ENCODE measurements around the gene ADGRG3.

The ADGRG3 gene

DNA sequence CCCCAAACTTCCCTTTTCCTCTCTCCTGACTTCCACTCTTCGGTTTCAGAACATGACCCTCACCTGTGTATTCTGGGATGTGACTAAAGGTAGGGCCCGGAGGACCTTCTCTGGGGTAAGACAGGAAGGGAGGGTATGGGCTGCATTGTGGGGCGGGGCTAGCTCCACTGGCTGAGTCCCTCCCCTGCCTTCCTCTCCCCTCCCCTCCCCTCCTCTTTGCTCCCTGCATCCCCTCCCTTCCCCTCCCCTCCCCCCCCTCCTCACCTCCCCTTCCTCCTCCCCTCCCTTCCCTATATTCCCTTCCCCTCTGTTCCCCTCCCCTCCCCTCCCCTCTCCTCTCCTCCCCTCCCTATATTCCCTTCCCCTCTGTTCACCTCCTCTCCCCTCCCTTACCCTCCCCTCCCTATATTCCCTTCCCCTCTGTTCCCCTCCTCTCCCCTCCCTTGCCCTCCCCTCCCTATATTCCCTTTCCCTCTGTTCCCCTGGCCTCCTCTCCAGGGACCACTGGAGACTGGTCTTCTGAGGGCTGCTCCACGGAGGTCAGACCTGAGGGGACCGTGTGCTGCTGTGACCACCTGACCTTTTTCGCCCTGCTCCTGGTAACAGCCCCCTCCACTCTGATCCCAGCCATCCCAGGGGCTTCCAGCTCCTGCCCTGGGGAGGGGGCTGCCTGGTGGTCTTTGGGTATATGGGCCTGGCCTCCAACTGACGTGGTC is 11.8 kb downstream of the ADGRG3 start:
- no peak for DNase-seq (ENCODE audit: low read depth in 2 of 2)

DNA sequence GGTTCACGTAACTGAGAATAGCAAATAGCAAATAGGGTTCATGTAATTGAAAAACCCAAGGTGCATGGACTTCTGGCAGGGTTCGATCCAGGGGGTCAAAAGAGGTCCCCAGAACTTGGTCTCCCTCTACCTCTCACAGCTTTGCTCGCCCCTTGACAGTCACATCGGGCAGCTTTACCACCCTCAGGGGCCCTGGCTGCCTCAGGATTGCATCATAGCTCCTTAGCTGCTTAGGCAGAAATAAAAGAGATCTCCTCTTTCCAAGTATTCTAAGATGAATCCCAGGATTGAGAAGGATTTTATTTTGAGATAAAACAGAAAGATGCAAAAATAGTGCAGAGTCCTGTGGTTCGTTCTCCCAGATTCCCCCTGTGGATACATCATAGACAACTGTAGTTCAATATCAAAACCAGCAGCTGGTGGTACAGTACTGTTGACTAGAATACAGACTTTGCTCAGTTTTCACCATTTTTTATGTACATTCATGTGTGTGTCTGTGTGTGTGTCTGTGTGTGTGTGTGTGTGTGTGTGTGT is 12.8 kb downstream of the ADGRG3 start:
- no peak for DNase-seq (ENCODE audit: low read depth in 2 of 2)

DNA sequence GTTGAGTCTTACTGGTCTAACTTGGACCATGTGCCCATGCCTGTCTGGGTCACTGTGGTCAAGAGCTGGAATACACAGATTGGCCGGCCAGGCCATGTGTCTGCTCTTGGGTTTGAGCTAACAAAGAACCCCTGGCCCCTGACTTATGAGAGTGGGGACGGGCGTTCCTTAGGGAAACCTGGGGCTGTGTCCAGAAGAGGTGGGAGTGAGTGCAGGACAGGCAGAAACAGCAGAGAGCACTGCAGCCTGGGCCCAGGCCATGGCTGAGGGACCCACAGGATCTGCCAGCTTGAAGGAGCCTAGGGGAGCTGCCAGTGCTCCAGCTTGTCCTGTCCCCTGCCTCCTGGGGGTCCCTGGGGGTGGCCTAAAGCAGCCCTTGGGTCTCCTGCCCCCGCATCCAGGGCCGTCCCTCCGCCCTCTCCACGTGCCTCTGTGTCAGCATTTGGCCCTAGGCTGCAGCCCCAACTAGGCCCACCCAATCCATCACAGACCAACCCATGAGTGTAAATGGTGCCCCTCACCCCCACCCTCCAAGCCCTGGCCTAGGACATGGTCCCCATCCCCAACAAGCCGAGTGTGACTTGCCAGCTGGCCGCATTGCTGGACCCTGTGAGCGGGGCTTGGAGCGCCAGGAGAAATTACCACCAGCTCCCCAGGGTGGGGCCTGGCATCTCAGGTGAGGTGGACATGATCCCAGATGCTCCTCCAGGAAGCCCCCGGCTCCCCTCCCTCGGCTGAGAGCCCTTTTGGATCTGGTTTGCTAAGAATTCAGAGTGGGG is 14.0 kb downstream of the ADGRG3 start:
- DNase-seq (ENCODE audit: low read depth in 2 of 2): no peak

DNA sequence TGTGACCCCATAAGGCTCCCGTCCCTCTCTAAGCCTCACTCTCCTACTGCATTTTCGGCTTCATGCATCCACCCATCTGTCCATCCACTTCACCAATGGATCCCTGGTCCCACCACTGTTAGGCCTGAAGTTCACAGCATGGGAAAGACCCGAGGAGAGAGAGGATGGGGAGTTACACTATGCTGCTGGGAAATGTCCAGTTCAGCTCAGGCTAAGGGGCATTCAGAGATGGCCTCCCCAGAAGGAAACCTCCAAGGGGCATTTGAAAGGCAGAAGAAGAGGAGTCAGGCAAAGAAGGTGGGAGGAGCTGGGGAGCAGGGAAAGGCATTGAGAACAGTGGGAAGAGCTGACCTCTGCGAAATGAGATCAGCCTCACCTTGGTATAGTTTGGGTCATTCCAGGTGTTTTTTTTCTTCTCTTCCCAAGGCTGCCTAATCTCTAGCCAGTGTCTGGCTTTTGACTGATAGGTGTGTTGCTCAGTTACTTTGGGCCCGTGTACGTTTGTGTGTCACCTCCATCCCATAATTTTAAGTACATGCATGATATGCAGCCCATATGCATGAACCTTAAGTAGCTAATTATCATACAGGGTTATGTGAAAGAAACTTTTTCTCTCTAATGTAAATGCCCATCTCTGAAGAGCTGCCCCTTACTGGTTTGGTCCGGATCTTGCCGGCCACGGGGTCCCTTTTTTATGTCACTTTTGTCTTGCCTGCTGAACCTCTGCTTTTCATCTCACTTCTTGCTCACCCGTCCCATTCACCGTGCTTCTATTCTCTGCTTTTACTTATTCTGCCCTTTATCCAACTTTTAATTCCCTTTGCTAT is 14.9 kb downstream of the ADGRG3 start:
- no peak for DNase-seq (ENCODE audit: low read depth in 2 of 2)

DNA sequence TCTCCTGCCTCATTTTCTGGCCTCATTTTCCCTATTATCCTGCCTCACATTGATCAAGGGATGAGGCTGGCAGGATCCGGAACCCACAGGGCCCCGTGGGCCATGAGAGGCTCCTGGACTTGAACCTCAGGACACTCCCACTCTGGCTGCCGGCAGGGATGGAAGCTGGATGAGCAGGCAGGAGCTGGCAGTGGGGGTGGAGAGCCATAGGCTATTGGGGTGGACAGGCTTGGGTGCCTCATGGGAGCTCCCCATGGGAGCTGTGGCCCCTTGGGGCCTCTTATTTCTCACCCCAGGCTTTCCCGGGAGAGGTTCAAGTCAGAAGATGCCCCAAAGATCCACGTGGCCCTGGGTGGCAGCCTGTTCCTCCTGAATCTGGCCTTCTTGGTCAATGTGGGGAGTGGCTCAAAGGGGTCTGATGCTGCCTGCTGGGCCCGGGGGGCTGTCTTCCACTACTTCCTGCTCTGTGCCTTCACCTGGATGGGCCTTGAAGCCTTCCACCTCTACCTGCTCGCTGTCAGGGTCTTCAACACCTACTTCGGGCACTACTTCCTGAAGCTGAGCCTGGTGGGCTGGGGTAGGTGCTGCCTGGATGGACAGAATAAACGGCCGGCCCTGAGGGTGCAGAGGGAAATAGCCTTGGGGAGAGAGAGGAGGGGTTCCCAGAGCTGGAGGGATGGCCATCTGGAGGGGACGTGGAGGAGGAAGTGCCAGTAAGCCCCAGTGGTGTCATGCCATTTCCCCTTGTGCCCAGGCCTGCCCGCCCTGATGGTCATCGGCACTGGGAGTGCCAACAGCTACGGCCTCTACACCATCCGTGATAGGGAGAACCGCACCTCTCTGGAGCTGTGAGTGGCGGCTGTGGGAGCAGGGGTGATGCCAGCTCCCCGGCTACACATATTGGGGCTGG is 15.8 kb downstream of the ADGRG3 start:
- no peak for DNase-seq (ENCODE audit: low read depth in 2 of 2)

DNA sequence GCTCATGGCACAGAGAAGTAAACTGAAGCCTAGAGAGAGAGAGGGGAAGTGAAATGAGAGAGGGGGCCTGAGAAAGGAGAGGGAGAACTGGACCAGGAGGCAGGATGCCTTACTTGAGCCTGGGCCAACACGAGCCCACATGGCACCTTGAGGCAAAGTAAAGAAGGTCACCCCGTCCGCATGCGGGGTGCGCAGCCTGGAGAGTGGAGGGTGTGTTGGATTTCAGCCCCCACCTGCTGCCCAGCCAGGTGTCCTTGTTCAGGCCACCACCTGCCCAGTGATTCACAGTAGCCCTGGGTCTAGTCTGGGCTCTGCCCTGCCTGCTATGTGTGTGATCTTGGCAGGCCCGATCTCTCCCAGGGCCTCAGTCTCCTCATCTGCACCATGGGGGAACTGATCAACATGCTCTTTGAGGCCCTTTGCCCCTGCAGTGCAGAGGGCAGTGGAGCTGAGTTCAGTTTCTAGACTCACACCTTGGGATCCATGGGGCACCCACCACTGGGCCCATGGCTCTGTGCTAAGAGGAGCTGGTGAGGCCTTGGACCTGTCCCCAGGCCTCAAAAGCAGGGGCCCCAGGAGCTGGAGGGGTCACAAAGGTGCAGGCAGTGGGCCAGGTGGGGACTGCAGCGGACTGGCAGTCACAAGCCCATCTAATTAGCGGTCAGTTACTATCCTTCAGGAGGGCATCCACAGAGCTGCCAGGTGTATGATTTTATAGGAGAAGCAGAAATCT is 16.7 kb downstream of the ADGRG3 start:
- no peak for DNase-seq (ENCODE audit: low read depth in 2 of 2)

DNA sequence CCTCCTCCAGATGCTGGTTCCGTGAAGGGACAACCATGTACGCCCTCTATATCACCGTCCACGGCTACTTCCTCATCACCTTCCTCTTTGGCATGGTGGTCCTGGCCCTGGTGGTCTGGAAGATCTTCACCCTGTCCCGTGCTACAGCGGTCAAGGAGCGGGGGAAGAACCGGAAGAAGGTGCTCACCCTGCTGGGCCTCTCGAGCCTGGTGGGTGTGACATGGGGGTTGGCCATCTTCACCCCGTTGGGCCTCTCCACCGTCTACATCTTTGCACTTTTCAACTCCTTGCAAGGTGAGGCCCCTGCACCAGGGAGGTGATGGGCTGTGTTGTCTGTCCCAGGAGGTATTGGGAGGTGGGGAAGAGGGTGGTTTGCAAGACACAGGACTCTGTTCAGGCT is 17.5 kb downstream of the ADGRG3 start:
- DNase-seq (ENCODE audit: low read depth in 2 of 2): no peak

DNA sequence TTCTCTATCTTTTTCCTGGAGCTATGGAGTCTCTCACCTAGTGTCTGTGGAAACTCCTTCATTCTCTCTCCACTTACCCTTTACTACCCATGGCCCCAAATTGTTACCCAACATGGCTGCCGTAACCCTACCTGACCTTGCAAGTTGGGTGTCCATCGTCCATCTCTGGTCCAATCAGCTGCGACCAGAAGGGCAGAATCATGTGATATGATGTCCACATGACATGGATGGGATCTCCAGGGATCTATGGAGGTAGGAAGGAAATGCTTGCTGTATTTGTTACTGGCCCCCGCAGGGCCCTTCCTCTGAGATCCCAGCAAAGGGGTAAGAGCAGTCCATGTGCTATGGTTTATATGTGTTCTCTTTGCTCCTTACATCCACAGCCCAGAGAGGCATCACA is 18.5 kb downstream of the ADGRG3 start:
- DNase-seq (ENCODE audit: low read depth in 2 of 2): no peak

DNA sequence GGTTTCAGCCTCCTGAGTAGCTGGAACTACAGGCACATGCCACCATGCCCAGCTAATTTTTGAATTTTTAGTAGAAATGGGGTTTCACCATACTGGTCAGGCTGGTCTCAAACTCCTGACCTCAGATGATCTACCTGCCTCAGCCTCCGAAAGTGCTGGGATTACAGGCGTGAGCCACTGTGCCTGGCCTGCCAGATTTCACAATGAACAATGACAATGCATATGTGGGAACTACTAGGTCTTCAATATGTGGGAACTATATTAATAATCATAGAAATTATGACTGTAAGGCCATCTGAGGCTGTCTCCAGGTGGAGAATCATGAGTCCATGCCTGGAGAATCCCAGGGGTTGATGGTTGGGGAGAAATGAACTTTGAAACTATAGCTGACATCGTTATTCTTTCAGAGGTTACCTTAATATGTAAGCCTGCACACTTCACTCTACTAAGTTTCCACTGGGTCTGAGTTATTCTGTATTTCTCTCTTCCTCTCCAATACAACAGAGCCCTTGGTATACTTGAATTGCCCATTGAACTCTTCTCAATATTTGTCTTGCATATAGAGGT is 19.3 kb downstream of the ADGRG3 start:
- DNase-seq (ENCODE audit: low read depth in 2 of 2): no peak

DNA sequence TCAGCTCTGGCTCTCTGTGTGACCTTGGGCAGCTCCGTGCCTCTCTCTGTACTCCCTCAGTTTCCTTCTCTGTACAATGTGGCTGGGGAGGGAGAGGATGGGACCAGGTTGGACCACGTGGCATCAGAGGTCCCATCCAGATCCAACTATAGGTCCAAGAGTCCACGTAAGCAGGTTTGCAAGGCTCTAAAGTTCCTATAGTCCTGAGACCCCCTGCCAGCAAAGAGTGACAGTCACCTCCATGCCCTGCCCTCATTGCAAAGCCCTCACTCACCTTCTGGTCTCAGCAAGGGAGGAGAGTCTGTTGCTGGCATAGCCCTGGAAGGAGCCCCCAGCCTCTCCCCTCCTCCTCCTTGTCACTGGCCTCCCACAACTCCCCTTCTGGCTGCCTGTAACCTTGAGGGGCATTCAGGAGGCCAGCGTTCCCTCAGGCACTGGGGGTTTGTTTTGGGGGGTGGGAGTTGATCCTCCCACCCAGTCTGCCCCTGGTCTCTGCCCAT is 20.4 kb downstream of the ADGRG3 start:
- no peak for DNase-seq (ENCODE audit: low read depth in 2 of 2)

DNA sequence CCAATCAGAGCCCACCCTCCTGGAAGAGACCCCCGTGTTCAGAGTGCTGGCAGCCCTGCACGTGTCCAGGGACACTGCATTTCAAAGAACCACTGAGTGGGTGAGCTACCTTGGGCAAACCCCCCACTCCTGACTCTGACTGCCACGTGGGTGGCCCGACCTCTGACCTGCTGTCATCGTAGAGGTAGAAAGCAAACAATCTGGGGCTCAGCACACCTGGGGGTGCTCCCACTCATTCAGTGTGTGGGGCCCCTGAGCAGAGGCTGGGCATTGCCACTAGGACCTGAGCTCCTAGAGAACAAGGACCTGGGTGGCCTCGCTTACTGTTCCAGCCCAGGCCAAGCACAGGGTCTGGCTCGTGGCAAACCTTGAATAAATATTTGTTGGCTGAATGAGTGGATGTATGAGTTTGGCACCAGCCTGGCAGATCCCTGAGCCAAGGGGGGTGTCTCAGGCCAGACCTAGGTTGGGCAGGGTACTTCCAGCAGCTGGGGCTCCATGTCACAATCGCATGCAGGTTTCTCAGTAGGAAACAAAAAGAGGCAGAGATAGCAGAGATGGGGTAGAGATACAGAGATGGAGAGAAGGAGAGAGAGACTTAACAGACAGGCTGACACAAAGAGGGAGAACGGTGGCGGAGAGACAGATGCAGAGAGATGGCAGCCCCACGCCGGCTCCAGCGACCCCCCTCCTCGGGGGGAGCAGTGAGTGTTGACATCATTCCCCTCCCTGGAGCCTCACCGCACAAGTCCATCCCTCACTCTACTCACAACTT is 21.1 kb downstream of the ADGRG3 start:
- DNase-seq (ENCODE audit: low read depth in 2 of 2): no peak

DNA sequence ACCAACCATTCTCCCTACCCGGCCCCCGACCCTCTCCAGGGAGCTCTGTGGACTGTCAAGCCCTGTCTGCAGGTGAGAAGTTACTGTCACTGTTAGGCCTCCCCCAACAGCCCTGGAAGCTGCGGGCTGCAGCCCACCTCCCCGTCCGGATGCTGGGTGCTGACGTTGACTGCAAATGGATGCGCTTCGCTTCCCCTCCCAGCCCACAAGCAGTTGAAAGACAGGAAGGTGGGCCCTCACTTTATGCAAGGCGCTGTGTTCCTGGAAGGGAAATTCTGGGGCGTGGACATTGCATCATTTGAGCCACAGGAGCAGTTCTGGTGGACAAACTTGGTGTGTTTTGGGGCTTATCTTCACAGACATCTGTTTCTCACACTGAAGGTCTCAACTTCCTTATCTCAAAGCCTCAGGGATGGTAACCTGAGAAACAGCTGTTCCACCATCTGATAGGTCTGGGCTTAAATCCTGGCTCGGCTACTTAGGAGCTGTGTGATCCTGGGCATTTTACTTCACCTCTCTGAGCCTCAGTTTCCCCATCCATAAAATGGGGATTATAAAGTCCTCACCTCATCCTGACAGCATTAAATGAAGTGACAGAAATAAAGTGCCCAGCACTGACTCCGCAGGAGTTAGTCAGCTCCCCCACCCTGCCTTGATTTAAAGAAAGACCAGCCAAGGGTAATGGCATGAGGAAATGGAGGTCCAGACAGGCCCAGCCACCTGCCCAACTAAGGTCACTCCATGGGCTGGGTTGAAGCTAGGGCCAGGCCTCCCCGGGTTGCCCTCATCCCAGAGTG is 21.9 kb downstream of the ADGRG3 start:
- peak in 1 of 2 donors; percentile 4 for DNase-seq (ENCODE audit: low read depth in 2 of 2)

DNA sequence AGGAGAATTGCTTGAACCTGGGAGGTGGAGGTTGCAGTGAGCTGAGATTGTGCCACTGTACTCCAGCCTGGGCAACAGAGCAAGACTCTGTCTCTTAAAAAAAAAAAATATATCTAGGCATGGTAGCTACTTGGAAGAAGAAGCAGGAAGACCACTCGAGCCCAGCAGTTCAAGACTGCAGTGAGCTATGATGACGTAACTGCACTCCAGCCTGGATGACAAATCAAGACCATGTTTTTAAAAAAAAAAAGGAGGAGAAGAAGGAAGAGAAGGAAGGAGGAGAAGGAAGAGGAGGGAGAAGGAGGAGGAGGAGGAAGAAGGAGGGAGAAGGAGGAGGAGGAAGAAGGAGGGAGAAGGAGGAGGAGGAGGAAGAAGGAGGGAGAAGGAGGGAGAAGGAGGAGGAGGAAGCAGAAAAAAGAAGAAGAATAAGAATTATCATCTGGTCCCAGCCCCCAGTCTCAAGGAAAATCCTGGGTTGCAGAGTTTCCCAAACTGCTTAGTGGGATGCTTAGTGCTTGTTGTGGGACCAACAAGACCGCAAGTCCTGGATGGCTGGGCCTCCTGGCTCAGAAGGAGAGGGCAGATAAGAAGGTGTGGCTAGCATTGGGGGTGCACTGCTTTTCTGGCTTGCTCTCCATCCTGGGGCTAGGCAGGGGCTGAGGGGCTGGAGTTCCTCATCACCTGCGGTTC is 22.8 kb downstream of the ADGRG3 start:
- DNase-seq (ENCODE audit: low read depth in 2 of 2): no peak

DNA sequence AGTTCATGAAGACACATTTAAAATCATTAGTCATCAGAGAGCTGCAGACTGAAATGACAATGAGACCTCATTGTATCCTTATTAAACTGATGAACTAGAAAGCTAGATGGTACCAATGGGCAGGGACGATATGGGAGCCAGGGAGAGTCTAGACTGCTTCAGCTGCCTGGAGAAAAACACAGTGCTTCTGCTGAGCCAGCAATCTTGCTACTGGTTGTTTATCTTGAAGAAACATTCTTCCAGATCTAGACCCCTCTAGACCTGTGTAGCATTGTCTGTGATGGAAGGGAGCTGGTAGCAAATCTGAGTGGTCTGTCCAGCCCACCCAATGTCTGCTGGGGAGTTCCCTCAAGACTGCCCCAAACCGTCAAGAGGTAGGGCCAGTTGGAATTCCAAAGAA is 24.5 kb downstream of the ADGRG3 start:
- DNase-seq (ENCODE audit: low read depth in 2 of 2): no peak

DNA sequence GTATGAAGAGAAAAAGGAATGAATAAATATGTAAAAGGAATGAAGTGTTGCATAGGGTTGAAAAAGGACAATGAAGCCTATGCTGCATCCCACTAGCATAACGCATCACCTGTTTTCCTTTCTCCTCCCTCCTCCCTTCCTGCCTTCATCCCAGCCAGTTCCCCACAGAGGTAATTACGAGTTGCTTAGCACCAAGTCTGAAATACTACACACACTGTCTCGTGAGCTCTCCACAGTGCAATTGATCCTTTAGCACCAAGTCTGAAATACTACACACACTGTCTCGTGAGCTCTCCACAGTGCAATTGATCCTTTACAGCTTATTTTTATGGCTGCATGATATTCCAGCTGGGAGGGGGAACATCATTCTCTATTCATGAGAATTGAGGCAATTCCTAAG is 25.4 kb downstream of the ADGRG3 start:
- no peak for DNase-seq (ENCODE audit: low read depth in 2 of 2)

DNA sequence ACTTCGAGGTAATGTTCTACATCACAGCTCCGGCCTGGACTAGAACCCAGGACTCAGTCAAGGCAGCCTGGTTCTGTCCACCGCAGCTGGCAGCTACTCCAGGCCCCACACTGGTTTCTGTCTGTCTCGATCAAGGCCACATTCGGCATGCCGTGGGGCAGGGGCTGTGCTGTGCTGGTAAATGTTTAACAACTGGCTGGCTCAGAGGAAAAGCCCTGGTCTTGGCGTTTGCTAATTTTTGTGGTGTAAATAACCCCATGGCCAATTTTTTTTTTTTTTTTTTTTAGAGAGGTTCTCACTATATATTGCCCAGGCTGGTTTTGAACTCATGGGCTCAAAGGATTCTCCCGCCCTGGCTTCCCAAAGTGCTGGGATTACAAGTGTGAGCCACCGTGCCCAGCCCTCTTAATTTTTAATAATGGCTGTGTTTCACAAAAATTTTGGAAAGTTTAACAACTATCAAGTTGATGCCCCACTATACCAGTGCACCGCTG is 26.2 kb downstream of the ADGRG3 start:
- no peak for DNase-seq (ENCODE audit: low read depth in 2 of 2)
